Astrocyte (in vitro differentiated cells and primary cell): ENCODE measurements around the gene MALAT1.

ENCODE experiments used
- CTCF ChIP-seq: IDR thresholded peaks from 2 replicates; pipeline ENCODE4 v1.5.1; 2011; ENCODE audit warnings: low read depth, mild to moderate bottlenecking, inconsistent platforms, low read length, moderate library complexity; ENCODE audit not compliant: insufficient read depth
- EZH2 ChIP-seq: IDR thresholded peaks from 2 replicates; pipeline ENCODE4 v1.6.1; 2012; ENCODE audit warnings: mild to moderate bottlenecking, low read length, inconsistent platforms; ENCODE audit not compliant: insufficient read depth

- TF ChIP-seq CTCF (peak; percentile 9), EZH2 (no peak)
These were observed 52.9 kb downstream of the MALAT1 start for GRCh38 chr11:65551572-65552387.
